ENCODE data around the gene MIDN.

MIDN gene

DNA sequence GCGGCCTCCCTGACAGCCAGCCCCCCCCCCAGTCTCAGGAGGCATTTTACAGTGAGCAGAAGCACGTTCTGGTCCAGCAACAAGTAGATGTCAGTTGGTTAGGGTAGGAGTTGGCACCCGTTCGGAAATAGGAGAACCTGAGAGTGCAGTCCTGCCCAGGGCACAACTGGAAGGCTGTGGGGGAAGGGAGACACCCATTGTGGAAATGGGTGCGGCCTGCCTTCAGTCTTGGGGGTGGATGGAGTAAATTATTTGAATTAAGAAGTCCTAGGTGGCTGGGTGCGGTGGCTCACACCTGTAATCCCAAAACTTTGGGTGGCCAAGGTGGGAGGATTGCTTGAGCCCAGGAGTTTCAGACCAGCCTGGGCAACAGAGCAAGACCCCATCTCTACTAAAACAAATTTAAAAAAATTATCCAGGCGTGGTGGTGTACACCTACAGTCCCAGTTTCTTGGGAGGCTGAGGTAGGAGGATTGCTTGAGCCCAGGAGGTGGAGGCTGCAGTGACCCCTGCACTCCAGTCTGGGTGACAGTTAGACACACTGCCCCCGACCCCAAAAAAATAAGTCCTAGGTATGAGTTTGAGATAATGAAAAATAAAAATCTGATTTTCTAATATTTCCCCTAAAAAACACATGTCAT is 21.9 kb downstream of the MIDN start:
- peak overlapping the region; percentile 79 for H3K27ac ChIP-seq
- H3K36me3 ChIP-seq (replicated peaks) = peaks cover 41% of the 10 kb centered on the region
- H3K27me3 ChIP-seq (replicated peaks) = no peaks in the 10 kb centered on the region
- peak overlapping the region; percentile 68 for H3K4me3 ChIP-seq (ENCODE audit: low read depth, low read length)
- in situ Hi-C loops (cut with HindIII; ENCODE audit: low pct_ligation_motif_present, low sequenced_read_pairs) = no loop called here
- DNase-seq = no peak
- TF ChIP-seq, protein P1, sequence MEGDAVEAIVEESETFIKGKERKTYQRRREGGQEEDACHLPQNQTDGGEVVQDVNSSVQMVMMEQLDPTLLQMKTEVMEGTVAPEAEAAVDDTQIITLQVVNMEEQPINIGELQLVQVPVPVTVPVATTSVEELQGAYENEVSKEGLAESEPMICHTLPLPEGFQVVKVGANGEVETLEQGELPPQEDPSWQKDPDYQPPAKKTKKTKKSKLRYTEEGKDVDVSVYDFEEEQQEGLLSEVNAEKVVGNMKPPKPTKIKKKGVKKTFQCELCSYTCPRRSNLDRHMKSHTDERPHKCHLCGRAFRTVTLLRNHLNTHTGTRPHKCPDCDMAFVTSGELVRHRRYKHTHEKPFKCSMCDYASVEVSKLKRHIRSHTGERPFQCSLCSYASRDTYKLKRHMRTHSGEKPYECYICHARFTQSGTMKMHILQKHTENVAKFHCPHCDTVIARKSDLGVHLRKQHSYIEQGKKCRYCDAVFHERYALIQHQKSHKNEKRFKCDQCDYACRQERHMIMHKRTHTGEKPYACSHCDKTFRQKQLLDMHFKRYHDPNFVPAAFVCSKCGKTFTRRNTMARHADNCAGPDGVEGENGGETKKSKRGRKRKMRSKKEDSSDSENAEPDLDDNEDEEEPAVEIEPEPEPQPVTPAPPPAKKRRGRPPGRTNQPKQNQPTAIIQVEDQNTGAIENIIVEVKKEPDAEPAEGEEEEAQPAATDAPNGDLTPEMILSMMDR (IDR thresholded peaks at IDR 0.05; ENCODE audit: low read depth, low read length, missing control alignments) = no peak

DNA sequence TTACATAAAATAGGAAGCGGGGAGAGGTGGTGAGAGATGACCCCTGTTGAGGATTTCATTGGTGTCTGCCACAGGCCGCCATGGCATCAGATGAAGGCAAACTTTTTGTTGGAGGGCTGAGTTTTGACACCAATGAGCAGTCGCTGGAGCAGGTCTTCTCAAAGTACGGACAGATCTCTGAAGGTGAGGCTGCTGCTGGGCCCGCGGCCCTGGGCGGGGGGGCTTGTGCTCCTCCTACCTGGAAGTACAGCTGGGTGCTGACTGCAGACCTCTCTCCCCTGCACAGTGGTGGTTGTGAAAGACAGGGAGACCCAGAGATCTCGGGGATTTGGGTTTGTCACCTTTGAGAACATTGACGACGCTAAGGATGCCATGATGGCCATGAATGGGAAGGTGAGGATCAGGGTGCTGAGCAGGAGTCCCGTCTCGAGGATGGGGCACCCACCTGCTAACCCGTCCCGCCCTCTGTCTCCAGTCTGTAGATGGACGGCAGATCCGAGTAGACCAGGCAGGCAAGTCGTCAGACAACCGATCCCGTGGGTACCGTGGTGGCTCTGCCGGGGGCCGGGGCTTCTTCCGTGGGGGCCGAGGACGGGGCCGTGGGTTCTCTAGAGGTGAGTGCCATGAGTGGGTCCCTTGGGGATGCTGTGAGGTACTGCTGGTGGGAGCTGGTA is 22.6 kb downstream of the MIDN start:
- no peak for DNase-seq
- in situ Hi-C loops (cut with HindIII; ENCODE audit: low pct_ligation_motif_present, low sequenced_read_pairs) = no loop called here
- peaks cover 41% of the 10 kb centered on the region for H3K36me3 ChIP-seq (replicated peaks)
- TF ChIP-seq, protein P1 (IDR thresholded peaks at IDR 0.05; ENCODE audit: low read depth, low read length, missing control alignments) = no peak
- no peaks in the 10 kb centered on the region for H3K27me3 ChIP-seq (replicated peaks)
- H3K27ac ChIP-seq = peak overlapping the region; percentile 79
- peak overlapping the region; percentile 68 for H3K4me3 ChIP-seq (ENCODE audit: low read depth, low read length)

DNA sequence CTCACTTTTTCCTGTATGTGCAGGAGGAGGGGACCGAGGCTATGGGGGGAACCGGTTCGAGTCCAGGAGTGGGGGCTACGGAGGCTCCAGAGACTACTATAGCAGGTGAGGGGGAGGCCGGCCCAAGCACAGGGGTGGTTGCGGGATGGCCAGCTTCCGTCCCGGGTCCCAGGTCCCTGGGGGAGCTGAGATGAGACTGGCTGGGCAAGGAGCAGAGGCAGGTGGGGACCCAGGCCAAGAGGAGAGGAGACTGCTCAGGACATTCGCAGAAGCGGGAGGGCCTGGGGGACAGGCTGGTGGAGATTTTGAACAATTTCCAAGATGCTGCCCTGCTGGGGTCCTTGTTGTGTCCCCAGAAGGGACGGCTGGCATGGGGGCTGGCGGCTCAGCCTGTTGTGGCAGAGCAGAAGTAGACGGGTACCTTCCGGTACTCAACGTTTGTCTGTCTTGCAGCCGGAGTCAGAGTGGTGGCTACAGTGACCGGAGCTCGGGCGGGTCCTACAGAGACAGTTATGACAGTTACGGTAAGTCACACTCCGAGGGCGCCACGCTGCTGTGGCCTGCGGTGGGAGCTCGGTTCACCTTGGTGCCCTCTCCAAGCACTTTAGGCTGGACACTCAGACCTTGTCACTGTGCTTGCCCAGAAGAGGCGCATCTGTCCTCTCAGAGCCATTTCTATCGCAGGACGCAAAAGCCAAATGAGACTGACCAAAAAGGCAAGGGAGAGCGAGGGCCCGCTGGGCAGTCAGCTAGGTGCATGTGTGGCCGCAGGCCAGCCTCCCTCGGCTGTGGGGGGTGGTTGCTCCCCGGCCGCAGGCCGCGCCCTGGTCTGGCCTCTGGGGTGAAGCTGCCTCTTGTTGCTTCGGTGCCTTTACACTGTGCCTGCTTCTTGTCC is 23.4 kb downstream of the MIDN start:
- no peak overlapping the region for H3K27ac ChIP-seq
- no peaks in the 10 kb centered on the region for H3K27me3 ChIP-seq (replicated peaks)
- DNase-seq = no peak
- H3K4me3 ChIP-seq (ENCODE audit: low read depth, low read length) = no peak overlapping the region
- TF ChIP-seq, protein P1 (IDR thresholded peaks at IDR 0.05; ENCODE audit: low read depth, low read length, missing control alignments) = no peak
- in situ Hi-C loops (cut with HindIII; ENCODE audit: low pct_ligation_motif_present, low sequenced_read_pairs) = no loop called here
- peaks cover 41% of the 10 kb centered on the region for H3K36me3 ChIP-seq (replicated peaks)

- no peak overlapping the region for H3K4me3 ChIP-seq (ENCODE audit: low read depth, low read length)
- no peak for DNase-seq
- no peaks in the 10 kb centered on the region for H3K27me3 ChIP-seq (replicated peaks)
- H3K36me3 ChIP-seq (replicated peaks) = peaks cover 41% of the 10 kb centered on the region
- in situ Hi-C loops (cut with HindIII; ENCODE audit: low pct_ligation_motif_present, low sequenced_read_pairs) = no loop called here
- no peak overlapping the region for H3K27ac ChIP-seq
- TF ChIP-seq, protein P1 (IDR thresholded peaks at IDR 0.05; ENCODE audit: low read depth, low read length, missing control alignments) = no peak
Observed at GRCh38 chr19:1272423-1273262, 24.3 kb downstream of the MIDN start.

DNA sequence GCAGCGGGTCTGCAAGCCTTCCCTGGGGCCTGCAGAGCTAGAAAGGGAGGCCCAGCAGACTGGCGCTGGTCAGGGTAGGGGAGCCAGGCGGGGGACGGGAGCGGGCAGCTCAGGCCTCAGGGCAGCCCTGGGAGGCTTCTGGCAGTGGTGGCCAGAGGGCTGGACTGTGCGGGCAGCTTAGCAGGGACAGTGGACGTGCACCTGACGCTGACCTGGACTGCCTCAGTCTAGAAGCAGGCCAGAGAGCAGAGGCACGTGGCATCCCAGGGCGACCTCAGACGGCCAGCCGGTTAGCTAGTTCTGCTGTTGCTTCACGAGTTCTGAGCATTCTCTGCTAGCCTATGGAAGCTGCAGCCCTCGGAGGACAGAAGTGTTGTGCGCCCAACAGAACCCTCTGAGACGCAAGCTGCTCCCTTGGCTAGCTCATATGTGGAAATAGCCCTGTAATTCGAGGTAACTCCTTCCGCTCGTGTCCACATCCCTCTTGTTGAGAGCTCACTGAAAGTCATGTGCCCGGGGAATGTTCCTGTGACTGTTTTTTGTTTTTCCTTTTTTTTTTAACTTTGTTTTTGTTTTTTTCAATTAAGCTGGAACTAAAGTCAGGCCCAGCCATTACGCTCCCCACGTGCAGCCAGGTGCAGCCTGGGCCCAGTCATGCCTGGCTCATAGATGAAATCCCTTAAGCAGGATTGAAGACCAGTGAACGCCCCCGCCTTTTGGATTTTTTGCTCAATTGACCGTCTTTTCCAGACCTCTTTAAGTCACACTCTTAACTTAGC is 25.1 kb downstream of the MIDN start:
- Histone ChIP-seq H3K27ac (no peak overlapping the region), H3K4me3 (ENCODE audit: low read depth, low read length) (no peak overlapping the region), H3K36me3 (replicated peaks) (peaks cover 41% of the 10 kb centered on the region), H3K27me3 (replicated peaks) (no peaks in the 10 kb centered on the region)
- in situ Hi-C loops (cut with HindIII; ENCODE audit: low pct_ligation_motif_present, low sequenced_read_pairs) = no loop called here
- TF ChIP-seq, protein P1 (IDR thresholded peaks at IDR 0.05; ENCODE audit: low read depth, low read length, missing control alignments) = no peak
- no peak for DNase-seq

Measured in brain microvascular endothelial cell (primary cell).